ENCODE data around the gene FAM20B.
A peak's percentile ranks its signal among the peaks of the same experiment; 100 is the strongest.

FAM20B gene

DNA sequence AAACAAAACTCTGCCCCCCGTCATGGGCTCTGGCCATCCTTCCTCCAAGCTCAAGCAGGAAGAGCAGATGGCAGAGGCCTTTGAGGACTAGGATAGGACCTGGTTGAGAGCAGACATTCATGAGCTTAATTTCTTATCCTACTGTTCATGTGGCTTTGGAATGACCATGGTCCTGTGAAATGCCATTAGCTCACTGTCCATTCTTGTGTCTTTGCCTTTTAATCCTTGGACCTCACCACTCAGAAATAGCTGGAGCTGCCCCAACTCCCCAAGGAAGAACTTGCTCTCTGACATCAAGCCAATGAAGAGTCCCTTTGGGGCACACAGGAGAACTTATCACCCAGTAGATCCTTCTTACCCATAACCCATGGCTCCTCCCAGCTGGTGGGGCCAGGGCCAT is 11.6 kb upstream of the FAM20B start:
- ATAC-seq = peak; percentile 31
- no peak overlapping the region for H3K4me3 Mint-ChIP-seq
- no peaks in the 10 kb centered on the region for H3K9me3 Mint-ChIP-seq
- no peaks in the 10 kb centered on the region for H3K27me3 Mint-ChIP-seq
- no peaks in the 10 kb centered on the region for H3K36me3 Mint-ChIP-seq
- no peaks in the 10 kb centered on the region for H3K4me1 Mint-ChIP-seq
- H3K27ac Mint-ChIP-seq = no peak overlapping the region

DNA sequence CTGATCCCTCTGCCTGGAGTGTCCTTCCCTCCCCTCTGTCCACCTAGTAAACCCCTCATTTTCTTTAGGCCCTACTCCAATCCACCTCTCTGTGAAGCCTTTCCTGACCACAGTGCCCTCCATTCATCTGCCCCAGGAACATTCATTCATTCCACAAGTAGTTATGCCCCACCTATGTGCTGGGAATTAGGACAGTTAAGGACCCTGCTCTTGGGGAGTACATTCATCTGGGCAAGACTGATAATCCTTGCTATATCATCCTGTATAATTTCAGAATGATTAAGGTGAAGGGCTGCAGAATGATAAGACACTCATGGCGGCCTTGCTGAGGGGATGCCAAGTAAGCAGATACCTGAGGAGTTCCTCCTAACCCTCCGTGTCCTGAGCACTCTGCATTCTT is 10.3 kb upstream of the FAM20B start:
- Mint-ChIP-seq H3K36me3 (no peaks in the 10 kb centered on the region), H3K4me1 (no peaks in the 10 kb centered on the region), H3K27ac (no peak overlapping the region), H3K9me3 (no peaks in the 10 kb centered on the region), H3K4me3 (no peak overlapping the region), H3K27me3 (no peaks in the 10 kb centered on the region)
- ATAC-seq = no peak

DNA sequence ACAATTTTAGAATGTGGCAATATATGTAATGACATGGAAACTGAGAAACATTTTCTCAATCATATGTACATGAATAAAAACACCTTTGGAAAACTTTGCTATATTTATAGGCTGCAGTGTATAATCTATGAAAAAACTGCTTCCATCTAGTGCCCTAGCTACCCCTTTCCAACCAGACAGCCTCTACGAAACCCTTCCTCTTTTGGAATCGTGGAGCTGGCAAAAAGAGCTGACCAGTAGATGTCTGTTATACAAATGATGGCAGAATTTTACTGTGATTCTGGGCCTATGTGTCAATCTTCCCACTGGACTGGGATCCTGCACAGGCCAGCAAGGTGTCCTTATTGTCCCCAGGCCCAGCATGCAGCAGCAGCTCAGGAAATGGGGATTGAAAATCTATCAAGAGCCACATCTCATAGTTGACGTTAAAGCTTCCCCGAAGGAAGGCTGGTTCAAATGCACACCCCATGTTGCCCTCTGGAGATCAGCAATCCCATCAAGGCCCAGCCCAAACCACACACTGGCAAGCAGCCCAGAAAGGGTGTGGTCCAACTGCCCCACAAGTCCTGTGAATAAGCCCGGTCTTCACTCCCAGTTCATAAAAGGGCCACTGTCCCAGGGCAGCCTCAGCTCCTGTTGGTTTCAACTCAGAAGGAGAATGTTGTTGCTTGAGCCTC is 8.8 kb upstream of the FAM20B start:
- Mint-ChIP-seq H3K36me3 (no peaks in the 10 kb centered on the region), H3K27ac (no peak overlapping the region), H3K9me3 (no peaks in the 10 kb centered on the region), H3K4me3 (no peak overlapping the region), H3K4me1 (no peaks in the 10 kb centered on the region), H3K27me3 (no peaks in the 10 kb centered on the region)
- no peak for ATAC-seq

DNA sequence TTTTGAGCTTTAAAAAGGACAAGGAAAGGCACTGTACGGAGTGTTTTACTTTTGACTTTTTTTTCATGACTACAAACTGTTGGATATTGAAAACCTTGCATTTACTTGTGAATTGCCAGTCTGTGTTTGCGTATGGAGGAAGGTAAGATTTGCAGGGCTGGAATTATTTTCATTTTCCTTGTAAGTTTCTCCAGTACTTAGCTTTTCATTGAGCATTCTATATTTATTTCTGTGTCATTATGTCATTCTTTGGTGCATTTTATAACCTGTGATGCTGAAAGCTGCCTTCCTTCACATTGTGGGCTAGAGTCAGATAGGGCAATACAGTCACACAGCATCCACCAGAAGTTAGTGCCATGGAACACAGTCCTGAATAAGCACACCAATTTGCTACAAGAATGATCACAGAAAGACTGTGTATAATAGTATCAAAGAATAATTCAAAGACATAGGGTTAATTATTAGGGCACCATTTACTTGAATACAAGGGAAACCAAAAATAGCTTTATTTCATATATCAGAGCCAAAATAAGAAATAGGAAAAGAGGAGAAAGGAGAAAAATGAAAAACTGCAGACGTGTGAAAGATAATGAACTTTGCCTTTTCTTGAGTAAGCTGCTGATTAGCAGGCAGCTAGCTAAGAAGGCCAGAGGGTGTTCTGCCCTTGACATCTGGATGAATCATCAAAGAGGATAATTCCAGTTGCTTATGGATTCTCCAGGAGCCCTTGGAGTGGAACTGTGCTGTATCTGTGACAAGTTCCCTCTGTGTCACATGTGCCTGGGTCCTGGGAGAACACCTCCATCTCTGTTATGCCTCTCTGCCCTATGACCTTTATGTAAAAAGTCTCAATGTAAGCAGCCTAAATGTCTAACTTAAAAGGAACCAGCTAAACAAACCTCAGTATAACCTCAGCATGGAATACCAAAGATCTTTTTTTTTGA is 8.0 kb upstream of the FAM20B start:
- ATAC-seq = no peak
- Mint-ChIP-seq H3K4me3 (no peak overlapping the region), H3K27ac (no peak overlapping the region), H3K9me3 (no peaks in the 10 kb centered on the region), H3K4me1 (no peaks in the 10 kb centered on the region), H3K36me3 (no peaks in the 10 kb centered on the region), H3K27me3 (no peaks in the 10 kb centered on the region)

DNA sequence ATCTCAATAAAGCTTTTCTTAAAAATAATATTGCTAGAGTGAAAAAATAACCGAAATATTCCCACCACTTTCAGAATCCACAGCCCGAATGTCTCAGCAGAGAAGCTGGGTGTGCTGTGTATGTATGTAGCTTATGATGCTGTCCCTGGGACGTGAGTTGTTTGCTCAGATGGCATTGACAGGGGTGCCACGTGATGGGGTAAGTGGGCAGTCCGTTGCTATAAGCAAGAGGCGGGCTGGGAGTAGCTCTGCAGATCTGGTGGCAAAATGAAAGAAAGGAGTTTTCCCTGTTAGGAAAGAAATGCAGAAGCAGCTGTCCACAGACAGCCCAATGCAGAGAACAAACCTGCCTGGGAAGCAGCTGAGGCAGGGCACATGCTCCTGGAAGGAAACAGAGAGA is 3.8 kb upstream of the FAM20B start:
- Mint-ChIP-seq H3K4me1 (peaks cover 16% of the 10 kb centered on the region), H3K27me3 (no peaks in the 10 kb centered on the region), H3K27ac (no peak overlapping the region), H3K4me3 (no peak overlapping the region), H3K9me3 (no peaks in the 10 kb centered on the region), H3K36me3 (no peaks in the 10 kb centered on the region)
- ATAC-seq = no peak

DNA sequence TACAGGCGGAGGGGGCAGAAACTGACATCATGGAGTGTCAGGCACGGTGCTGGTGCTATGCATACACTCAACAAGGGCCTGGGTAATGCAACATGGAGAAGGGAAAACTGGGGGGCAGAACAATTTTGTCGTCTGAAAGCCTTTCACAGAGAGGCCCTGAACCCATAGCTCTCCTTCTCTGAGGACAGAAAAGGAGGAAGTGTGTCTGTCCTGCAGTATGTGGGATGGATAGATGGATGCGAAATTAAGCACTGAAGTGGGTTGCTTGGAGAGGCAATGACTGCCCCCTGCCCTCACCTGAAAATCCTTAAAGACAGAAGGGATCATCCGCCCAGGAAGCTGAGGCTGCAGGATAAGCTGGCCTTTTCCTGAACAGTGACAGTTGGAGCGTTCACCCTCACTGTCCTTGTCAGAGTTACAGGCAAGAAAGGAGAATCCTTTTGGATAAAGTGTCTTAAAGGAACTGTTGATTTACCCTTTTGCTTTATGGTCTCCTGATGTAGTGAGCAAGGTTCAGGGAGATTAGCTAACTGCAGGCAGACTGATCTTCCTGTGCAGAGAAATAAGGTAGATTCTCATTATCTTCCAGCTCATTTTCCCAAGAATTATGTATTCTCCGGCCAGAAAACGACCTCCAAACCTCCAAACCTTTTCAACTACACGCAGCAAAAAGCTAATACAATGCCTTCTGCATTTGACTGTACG is 1.6 kb upstream of the FAM20B start:
- H3K4me1 Mint-ChIP-seq = peaks cover 38% of the 10 kb centered on the region
- no peak overlapping the region for H3K27ac Mint-ChIP-seq
- no peak for ATAC-seq
- H3K27me3 Mint-ChIP-seq = no peaks in the 10 kb centered on the region
- H3K9me3 Mint-ChIP-seq = no peaks in the 10 kb centered on the region
- no peak overlapping the region for H3K4me3 Mint-ChIP-seq
- no peaks in the 10 kb centered on the region for H3K36me3 Mint-ChIP-seq

DNA sequence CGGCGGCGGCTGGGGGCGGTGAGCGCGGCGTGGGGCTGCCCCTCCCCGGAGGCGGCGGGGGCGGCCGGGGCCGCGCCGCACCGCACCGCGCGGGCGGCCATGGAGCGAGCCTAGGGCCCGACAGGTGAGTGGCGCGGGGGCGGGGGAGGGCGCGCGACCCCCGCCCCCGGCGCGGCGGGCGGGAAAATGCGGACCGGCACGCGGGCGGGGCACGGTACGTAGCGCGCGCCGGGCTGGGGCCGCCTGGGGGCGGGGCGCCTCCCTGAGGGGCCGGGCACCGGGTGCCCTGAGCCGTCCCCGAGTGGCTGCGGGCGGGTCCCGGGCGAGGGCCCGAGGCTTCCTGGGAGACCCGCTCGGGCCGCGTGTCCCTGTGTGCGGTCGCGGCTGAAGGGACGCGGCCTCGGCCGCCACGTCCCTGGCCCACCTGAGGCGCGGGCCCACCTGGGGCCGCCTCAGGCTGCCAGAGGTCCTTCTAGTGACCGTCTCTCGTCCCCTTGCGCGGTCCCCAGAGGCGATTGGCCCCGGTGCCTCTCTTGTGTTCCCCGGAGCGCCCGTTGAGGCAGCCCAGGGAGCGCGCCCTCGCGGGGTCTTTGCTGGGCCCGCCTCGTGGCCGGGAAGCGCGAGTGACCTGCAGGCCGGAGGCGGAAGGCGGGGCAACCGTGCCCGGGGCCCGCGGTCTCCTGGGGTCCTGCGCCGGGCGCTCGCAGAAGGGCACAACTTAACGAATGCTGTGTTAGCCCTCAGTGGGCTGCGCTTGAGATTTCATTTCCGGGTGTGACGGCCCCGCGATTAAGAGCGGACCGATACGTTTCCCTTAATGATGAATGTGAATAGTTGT is 500 bp downstream of the FAM20B start:
- no peaks in the 10 kb centered on the region for H3K9me3 Mint-ChIP-seq
- H3K27ac Mint-ChIP-seq = peak overlapping the region; percentile 88
- peaks cover 59% of the 10 kb centered on the region for H3K4me1 Mint-ChIP-seq
- ATAC-seq = peak; percentile 93
- H3K36me3 Mint-ChIP-seq = no peaks in the 10 kb centered on the region
- H3K27me3 Mint-ChIP-seq = no peaks in the 10 kb centered on the region
- peak overlapping the region; percentile 89 for H3K4me3 Mint-ChIP-seq

DNA sequence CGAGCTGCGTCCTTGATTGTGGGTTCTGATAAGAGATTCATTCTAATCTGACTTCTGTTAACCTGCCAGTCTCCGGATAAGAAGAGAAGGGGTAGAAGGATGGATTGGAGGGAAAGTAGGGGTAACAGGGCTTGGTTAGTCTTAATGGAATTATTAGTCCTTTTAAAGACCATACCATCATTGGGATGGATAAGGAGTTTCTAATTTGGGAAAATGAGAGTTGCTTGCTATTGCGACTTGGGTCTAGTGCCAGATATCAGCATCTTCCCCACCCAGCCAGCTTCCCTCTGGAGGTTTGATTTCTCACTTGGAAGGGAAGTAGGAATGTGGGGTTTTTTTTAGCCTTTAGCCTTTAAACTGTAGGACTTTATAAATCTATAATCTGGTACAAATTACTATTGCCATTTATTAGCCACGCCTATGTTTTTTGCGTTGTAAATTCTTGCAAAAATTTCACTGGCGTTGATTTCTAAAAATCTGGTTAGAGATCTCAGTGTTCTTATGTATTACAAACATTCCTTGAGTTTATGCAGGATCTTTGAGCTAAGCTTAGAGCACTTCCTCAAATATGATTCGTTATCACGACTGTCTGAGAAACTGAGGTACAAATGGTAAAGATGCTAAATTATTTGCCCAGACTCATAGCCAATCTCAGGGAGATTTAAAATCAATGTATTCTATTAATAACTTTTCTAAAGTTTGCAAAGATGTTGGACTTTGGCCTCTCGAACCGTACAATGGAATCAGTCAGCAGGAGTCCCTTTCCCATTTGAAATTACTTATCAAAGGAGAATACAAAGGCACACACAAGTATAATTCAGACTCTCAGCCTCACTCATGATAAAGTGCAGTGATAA is 1.3 kb downstream of the FAM20B start:
- H3K27me3 Mint-ChIP-seq = no peaks in the 10 kb centered on the region
- H3K4me1 Mint-ChIP-seq = peaks cover 68% of the 10 kb centered on the region
- no peaks in the 10 kb centered on the region for H3K36me3 Mint-ChIP-seq
- H3K4me3 Mint-ChIP-seq = peak overlapping the region; percentile 89
- ATAC-seq = no peak
- H3K27ac Mint-ChIP-seq = peak overlapping the region; percentile 88
- H3K9me3 Mint-ChIP-seq = no peaks in the 10 kb centered on the region

DNA sequence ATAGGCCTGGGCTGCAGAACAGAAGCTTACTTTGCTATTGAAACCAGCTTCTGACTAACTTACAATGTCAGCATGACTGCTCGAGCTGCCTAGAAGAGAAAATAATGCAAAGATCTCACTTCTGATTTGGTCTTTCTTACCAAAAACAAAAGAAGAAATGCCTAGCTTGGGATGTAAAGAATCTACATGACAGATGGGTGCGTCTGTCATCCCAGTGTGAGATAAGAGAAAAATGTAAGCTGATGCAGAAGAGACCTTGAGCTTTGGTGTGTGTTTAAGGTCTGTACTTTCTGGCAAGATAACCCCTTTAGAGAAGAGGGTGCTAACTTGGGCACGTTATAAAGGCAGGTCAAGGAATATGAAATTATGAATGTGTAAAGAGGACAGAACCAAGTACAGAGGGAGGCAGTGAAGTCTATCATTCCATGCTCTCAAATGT is 3.6 kb downstream of the FAM20B start:
- no peaks in the 10 kb centered on the region for H3K27me3 Mint-ChIP-seq
- H3K9me3 Mint-ChIP-seq = no peaks in the 10 kb centered on the region
- peaks cover 83% of the 10 kb centered on the region for H3K4me1 Mint-ChIP-seq
- peaks cover 3% of the 10 kb centered on the region for H3K36me3 Mint-ChIP-seq
- H3K4me3 Mint-ChIP-seq = peak overlapping the region; percentile 29
- H3K27ac Mint-ChIP-seq = peak overlapping the region; percentile 88
- no peak for ATAC-seq

DNA sequence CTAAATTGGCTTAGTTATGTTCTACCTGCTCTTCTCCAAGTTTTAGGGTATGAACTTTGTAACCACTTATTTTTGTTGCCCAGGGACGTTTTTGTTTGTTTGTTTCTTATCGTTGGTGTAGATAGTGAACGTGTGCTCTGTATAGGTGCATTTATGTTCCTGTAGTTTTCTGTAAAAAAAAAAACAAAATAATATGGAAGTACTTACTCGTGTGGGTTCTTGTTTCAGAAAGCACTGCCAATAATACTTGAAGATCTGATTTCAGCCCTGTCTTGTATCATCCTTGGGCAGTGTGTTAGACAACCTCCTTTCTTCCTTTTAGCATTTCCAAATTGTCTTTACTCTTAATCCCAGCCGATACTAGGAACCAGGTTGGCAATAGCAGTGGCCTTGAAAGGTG is 4.4 kb downstream of the FAM20B start:
- peaks cover 85% of the 10 kb centered on the region for H3K4me1 Mint-ChIP-seq

DNA sequence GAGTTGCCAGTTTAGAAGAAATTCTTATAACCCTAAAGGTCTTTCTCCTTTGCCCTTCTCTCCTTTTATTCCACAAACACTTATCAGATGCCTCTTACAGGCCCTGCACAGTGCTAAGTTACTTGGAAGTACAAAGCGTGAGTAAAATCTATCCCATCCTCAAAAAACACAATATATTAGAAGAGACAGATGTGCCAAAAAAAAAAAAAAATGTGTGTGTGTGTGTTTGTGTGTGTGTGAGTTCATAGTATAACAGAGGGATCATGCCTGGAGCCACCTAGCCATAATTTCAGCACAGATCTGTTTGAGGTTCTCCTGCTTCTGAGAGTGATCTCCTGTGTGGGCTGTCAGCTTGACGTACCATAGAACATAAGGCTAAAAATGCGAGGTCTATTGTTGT is 5.0 kb downstream of the FAM20B start:
- ATAC-seq = no peak
- peaks cover 5% of the 10 kb centered on the region for H3K36me3 Mint-ChIP-seq
- H3K27me3 Mint-ChIP-seq = no peaks in the 10 kb centered on the region
- H3K4me1 Mint-ChIP-seq = peaks cover 85% of the 10 kb centered on the region
- H3K27ac Mint-ChIP-seq = peak overlapping the region; percentile 88
- peak overlapping the region; percentile 50 for H3K4me3 Mint-ChIP-seq
- H3K9me3 Mint-ChIP-seq = no peaks in the 10 kb centered on the region

More for the DNA sequence above, 4.4 kb downstream of the FAM20B start:
- Mint-ChIP-seq H3K36me3 (peaks cover 5% of the 10 kb centered on the region), H3K27me3 (no peaks in the 10 kb centered on the region), H3K4me3 (no peak overlapping the region), H3K27ac (peak overlapping the region; percentile 88), H3K9me3 (no peaks in the 10 kb centered on the region)
- ATAC-seq = no peak

DNA sequence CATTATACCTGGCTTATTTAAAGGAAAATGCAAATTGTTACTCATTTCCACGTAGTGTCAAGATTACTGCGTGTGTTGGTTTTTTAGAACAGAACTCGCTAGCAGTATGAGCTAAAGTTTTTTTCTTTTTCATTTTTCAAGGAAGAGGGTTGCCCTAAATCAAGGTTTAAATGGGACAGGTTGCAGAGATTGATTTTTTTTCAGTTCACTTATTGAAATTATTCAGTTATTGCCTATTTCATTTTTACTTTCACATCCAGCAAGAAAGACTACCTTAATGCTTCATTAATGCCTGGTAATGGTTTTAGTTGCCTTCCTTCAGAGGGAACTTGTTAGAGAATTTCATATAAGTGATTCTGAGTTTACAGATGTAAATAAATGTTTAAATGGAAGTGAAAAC is 5.6 kb downstream of the FAM20B start:
- ATAC-seq = no peak
- Mint-ChIP-seq H3K4me1 (peaks cover 91% of the 10 kb centered on the region), H3K27ac (peak overlapping the region; percentile 88), H3K27me3 (no peaks in the 10 kb centered on the region), H3K9me3 (no peaks in the 10 kb centered on the region), H3K36me3 (peaks cover 5% of the 10 kb centered on the region), H3K4me3 (peak overlapping the region; percentile 50)

DNA sequence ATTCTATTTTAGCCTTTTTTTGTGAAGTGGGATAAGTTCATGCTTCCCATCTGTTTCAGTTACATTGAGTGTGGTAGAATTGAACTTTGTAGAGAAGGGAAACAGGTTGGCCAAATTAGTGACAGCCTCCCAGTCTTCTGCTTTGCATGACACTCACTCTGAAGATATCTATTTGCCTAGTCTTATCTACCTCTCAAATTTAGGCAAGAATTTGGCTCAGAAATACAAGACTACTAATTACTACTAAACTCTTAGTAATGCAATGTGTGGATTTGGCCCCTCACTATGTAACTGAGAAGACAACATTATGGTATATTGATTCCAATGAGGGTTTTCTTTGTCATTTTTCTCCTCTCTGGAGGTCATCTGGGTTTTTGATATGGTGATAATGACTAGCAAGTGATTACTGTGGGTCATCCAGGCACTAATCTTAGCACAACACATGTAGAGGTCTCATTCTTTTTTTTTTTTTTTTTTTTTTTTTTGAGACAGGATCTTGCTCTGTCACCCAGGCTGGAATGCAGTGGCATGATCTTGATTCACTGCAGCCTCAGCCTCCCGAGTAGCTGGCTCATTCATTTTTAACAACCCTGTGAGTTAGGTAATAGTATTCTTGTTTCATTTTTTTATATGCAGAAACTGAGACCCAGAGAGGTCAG is 6.3 kb downstream of the FAM20B start:
- ATAC-seq = no peak
- H3K4me1 Mint-ChIP-seq = peaks cover 92% of the 10 kb centered on the region
- H3K4me3 Mint-ChIP-seq = no peak overlapping the region
- H3K27ac Mint-ChIP-seq = peak overlapping the region; percentile 88
- no peaks in the 10 kb centered on the region for H3K9me3 Mint-ChIP-seq
- no peaks in the 10 kb centered on the region for H3K27me3 Mint-ChIP-seq
- peaks cover 5% of the 10 kb centered on the region for H3K36me3 Mint-ChIP-seq
